Right atrium auricular region (tissue), 2 donors: Measurements from ENCODE around the gene BCAS1. TPM values are rescaled to one million over a fixed set of nuclear protein-coding genes. Genes with fewer than 3 reads are reported as not detected.

Experiments used
- DNase-seq: peaks from one replicate; pipeline ENCODE4 v3.0.0-alpha.2; 2019; ENCODE audit warnings: low spot score
- H3K27ac ChIP-seq, 2 donors: fragments of 200-600 bp; sonication (generic); 1 replicate in 1 of 2; 2 replicates in 1 of 2; pipeline ENCODE4 v1.5.1; 2016 to 2019
- H3K27me3 ChIP-seq, 2 donors: fragments of 200-600 bp; sonication (generic); one replicate each; pipeline versions ENCODE4 v1.5.1 to v1.6.0; 2017 to 2019
- H3K36me3 ChIP-seq: fragments of 200-600 bp; sonication (generic); one replicate; pipeline ENCODE4 v1.5.1; 2016
- H3K4me1 ChIP-seq, 2 donors: fragments of 200-600 bp; sonication (generic); one replicate each; pipeline versions ENCODE4 v1.5.1 to v1.6.0; 2017 to 2019
- H3K4me3 ChIP-seq, 2 donors: fragments of 200-600 bp; sonication (generic); 1 replicate in 1 of 2; 2 replicates in 1 of 2; pipeline ENCODE4 v1.5.1; 2017 to 2019; ENCODE audit warnings: mild to moderate bottlenecking in 1 of 2, moderate library complexity in 1 of 2
- H3K9me3 ChIP-seq, 2 donors: fragments of 200-600 bp; sonication (generic); one replicate each; pipeline ENCODE4 v1.5.1; 2019
- CTCF ChIP-seq, 2 donors: fragments of 200-600 bp; sonication (generic); IDR thresholded peaks; one replicate each; pipeline ENCODE4 v1.5.1; 2019; ENCODE audit warnings: antibody characterized with exemption in 2 of 2
- total RNA-seq, 2 donors: library from RNA; depleted of rRNA; stranded (reverse); fragments of >200 nt; gene quantifications; one replicate each; pipeline ENCODE4 v1.1.0, GENCODE V29; 2016

The BCAS1 gene
- total RNA-seq, 2 donors from 2014 or later: not detected

GRCh38 chr20:53958260-53958659 lies 112.1 kb downstream of the BCAS1 start:
- Histone ChIP-seq H3K27ac (no peak overlapping the region), H3K4me3 (no peak overlapping the region), H3K27me3 (no peaks in the 10 kb centered on the region), H3K9me3 (peaks cover 0 to 5% of the 10 kb centered on the region in 2 donors), H3K36me3 (no peaks in the 10 kb centered on the region), H3K4me1 (no peaks in the 10 kb centered on the region)
- no peak for TF ChIP-seq CTCF (IDR thresholded peaks at IDR 0.05)
- no peak for DNase-seq

- Histone ChIP-seq H3K27ac (no peak overlapping the region), H3K9me3 (peaks cover 0 to 10% of the 10 kb centered on the region in 2 donors), H3K27me3 (no peaks in the 10 kb centered on the region), H3K4me3 (no peak overlapping the region), H3K36me3 (no peaks in the 10 kb centered on the region), H3K4me1 (no peaks in the 10 kb centered on the region)
- DNase-seq: no peak
- TF ChIP-seq CTCF (IDR thresholded peaks at IDR 0.05): no peak
Measured at GRCh38 chr20:53957451-53958172, 112.8 kb downstream of the BCAS1 start.

GRCh38 chr20:53956013-53956715 lies 114.2 kb downstream of the BCAS1 start:
- Histone ChIP-seq H3K27ac (no peak overlapping the region), H3K27me3 (no peaks in the 10 kb centered on the region), H3K4me3 (no peak overlapping the region), H3K4me1 (no peaks in the 10 kb centered on the region), H3K9me3 (peaks cover 0 to 12% of the 10 kb centered on the region in 2 donors), H3K36me3 (no peaks in the 10 kb centered on the region)
- no peak for DNase-seq
- no peak for TF ChIP-seq CTCF (IDR thresholded peaks at IDR 0.05)

- Histone ChIP-seq H3K4me1 (peaks cover 0 to under 1% of the 10 kb centered on the region in 2 donors), H3K27ac (no peak overlapping the region), H3K27me3 (no peaks in the 10 kb centered on the region), H3K9me3 (peaks cover 0 to 12% of the 10 kb centered on the region in 2 donors), H3K36me3 (no peaks in the 10 kb centered on the region), H3K4me3 (no peak overlapping the region)
- TF ChIP-seq CTCF (IDR thresholded peaks at IDR 0.05): no peak
- DNase-seq: no peak
Measured at GRCh38 chr20:53954723-53955658, 115.4 kb downstream of the BCAS1 start.

GRCh38 chr20:53952528-53953096 lies 117.8 kb downstream of the BCAS1 start:
- H3K27me3 ChIP-seq: no peaks in the 10 kb centered on the region
- H3K27ac ChIP-seq: no peak overlapping the region
- peaks cover 0 to 15% of the 10 kb centered on the region in 2 donors for H3K4me1 ChIP-seq
- no peak for DNase-seq
- H3K9me3 ChIP-seq: peaks cover 0 to 12% of the 10 kb centered on the region in 2 donors
- no peaks in the 10 kb centered on the region for H3K36me3 ChIP-seq
- TF ChIP-seq CTCF (IDR thresholded peaks at IDR 0.05): no peak
- H3K4me3 ChIP-seq: no peak overlapping the region
